ENCODE data around the gene SPRR2F.
"Not testable (repeated sequence)": the region's sequence is repeated elsewhere in the genome, so short reads cannot be mapped to it uniquely, and the experiment has no call there.

The SPRR2F gene

DNA sequence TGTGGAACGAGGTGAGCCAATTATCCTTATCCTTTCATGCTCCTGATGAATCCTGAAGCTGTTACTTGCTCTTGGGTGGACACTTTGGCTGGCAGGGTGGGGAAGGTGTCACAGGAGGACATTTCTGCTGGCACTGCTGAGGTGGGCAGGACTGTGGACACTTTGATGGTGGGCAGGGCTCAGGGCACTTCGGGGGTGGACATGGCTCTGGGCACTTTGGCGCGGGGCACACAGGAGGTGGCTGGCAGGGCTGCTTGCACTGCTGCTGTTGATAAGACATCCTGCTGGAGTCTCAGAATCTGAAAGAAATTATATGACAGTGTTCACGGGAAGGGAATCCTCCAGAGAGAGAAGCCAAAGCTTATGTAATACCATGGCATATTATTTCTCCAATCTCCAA, 862 bp downstream of the SPRR2F start:
- H3K4me3 Mint-ChIP-seq; H3K36me3 Mint-ChIP-seq (ENCODE audit: low read depth); H3K4me1 Mint-ChIP-seq (ENCODE audit: low read depth); H3K9me3 Mint-ChIP-seq; H3K27ac Mint-ChIP-seq: not testable (repeated sequence)
- peaks cover 25% of the 10 kb centered on the region for H3K27me3 Mint-ChIP-seq

DNA sequence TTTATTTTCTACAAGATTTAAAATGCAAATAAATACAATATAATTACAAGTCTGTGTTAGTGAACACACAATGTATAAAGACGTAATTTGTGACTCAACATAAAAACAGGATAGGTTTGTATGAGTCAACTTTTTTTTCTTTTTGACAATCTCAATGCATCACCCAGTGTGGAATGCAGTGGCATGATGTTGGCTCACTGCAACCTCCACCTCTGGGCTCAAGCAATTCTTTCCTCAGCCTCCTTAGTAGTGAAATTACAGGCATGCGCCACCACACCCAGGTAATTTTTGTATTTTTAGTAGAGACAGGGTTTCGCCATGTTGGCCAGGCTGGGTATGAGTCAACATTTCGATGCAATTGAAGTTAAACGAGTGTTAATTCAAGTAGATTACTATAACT, 13.1 kb downstream of the SPRR2F start:
- Mint-ChIP-seq H3K27ac (no peak overlapping the region), H3K36me3 (ENCODE audit: low read depth) (no peaks in the 10 kb centered on the region), H3K9me3 (no peaks in the 10 kb centered on the region), H3K27me3 (peaks cover 29% of the 10 kb centered on the region), H3K4me3 (no peak overlapping the region), H3K4me1 (ENCODE audit: low read depth) (no peaks in the 10 kb centered on the region)

DNA sequence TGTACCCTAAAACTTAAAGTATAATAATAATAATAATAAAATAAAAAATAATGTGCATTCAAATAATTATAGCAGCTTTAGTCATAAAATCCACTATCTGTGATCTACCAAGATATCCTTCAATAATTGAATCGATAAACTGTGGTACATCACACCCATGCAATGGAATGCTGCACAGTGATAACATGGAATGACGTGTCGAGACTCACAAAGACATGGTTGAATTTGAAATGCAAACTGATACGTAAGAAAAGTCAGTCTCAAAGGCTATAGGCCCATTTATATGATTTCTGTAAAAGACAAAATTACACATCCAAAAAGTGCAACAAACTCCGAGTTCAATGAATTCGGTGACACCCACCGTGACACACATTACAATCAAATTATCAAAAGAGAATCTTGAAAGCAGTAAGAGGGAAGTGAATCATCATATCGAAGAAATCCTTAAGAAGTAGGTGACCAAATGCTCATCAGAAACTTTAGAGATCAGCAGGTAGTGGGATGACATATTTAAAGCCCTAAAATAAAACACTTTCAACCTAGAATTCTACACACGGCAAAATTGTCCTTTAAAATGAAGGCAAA, 13.8 kb downstream of the SPRR2F start:
- no peak overlapping the region for H3K4me3 Mint-ChIP-seq
- H3K4me1 Mint-ChIP-seq (ENCODE audit: low read depth): no peaks in the 10 kb centered on the region
- H3K27me3 Mint-ChIP-seq: peaks cover 32% of the 10 kb centered on the region
- no peak overlapping the region for H3K27ac Mint-ChIP-seq
- H3K36me3 Mint-ChIP-seq (ENCODE audit: low read depth): no peaks in the 10 kb centered on the region
- no peaks in the 10 kb centered on the region for H3K9me3 Mint-ChIP-seq

DNA sequence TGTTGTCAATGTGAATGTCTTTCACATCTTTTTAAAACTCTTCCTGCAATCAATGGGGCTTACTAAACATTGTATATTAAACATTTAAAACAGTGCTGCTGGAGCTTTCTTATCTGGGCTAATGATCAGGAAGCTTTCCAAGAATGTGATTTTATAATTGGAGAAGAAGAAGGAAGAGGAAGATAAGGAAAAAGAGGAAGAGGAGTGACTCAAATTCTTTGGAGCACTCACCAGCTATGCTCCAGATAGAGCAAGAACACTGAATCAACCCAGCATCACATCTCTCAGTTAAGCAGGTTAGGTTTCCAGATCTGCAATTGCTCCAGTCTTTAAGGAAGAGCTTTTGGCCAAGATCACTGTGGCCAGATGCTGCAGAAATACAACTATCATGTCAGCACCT, 17.6 kb downstream of the SPRR2F start:
- H3K27ac Mint-ChIP-seq: no peak overlapping the region
- no peak overlapping the region for H3K4me3 Mint-ChIP-seq
- H3K27me3 Mint-ChIP-seq: peaks cover 23% of the 10 kb centered on the region
- no peaks in the 10 kb centered on the region for H3K36me3 Mint-ChIP-seq (ENCODE audit: low read depth)
- H3K9me3 Mint-ChIP-seq: no peaks in the 10 kb centered on the region
- H3K4me1 Mint-ChIP-seq (ENCODE audit: low read depth): no peaks in the 10 kb centered on the region

DNA sequence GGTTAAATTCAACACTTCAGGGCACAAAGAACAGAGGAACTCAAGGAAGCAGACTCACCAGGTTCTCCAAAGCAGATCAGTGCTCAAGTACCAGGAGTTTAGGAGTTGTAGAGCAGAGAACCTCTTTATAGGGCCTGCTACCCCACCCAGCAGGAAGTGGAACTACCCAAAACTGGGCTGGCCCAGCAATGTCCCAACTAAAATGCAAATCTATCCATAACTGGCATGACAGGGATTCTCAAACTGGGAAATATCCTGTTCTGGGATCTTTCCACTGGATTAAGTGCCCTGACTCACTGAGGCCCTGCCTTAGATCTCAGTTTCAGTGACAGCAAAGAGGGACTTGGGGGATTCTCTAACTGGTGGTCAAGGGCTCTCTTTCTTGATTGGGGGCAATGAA, 18.9 kb downstream of the SPRR2F start, which contains the start of gene SPRR2E:
Gene SPRR2E, minus strand, starts transcription at position 101 of the 400 bp plus-strand sequence. CDS start 775 bp downstream, outside the sequence.
- Mint-ChIP-seq H3K4me1 (ENCODE audit: low read depth) (no peaks in the 10 kb centered on the region), H3K4me3 (no peak within 1 kb of the TSS), H3K9me3 (no peaks in the 10 kb centered on the region), H3K36me3 (ENCODE audit: low read depth) (no peaks in the 10 kb centered on the region), H3K27ac (no peak within 1 kb of the TSS), H3K27me3 (peaks cover 23% of the 10 kb centered on the region)

DNA sequence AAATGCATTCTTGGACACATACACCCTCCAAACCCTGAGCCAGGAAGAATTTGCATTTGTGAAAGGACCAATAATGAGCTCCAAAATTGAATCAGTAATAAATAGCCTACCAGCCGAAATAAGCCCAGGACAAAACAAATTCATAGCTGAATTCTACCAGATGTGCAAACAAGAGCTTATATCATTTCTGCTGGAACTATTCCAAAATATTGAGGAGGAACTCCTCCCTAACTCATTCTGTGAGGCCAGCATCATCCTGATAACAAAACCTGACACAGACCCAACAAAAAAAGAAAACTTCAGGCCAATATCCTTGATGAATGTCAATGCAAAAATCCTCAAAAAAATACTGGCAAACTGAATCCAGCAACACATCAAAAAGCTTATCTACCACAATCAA, 25.7 kb downstream of the SPRR2F start:
- Mint-ChIP-seq H3K36me3 (ENCODE audit: low read depth) (no peaks in the 10 kb centered on the region), H3K27ac (no peak overlapping the region), H3K4me1 (ENCODE audit: low read depth) (no peaks in the 10 kb centered on the region), H3K27me3 (peaks cover 22% of the 10 kb centered on the region), H3K9me3 (peaks cover 6% of the 10 kb centered on the region), H3K4me3 (no peak overlapping the region)

DNA sequence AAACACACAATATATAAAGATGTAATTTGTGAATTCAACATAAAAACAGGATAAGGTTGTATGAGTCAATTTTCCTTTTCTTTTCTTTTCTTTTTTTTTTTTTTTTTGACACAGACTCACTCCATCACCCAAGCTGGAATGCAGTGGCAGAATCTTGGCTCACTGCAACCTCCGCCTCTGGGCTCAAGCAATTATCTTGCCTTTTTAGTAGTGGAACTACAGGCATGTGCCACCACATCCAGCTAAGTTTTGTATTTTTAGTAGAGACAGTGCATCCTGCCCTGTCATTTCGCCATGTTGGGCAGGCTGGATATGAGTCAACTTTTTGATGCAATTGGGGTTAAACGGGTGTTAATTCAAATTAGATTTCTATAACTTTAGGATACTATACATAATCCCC, 31.6 kb downstream of the SPRR2F start:
- H3K4me1 Mint-ChIP-seq (ENCODE audit: low read depth): no peaks in the 10 kb centered on the region
- no peak overlapping the region for H3K27ac Mint-ChIP-seq
- peaks cover 32% of the 10 kb centered on the region for H3K27me3 Mint-ChIP-seq
- H3K4me3 Mint-ChIP-seq: no peak overlapping the region
- peaks cover 12% of the 10 kb centered on the region for H3K9me3 Mint-ChIP-seq
- H3K36me3 Mint-ChIP-seq (ENCODE audit: low read depth): peaks cover 7% of the 10 kb centered on the region

DNA sequence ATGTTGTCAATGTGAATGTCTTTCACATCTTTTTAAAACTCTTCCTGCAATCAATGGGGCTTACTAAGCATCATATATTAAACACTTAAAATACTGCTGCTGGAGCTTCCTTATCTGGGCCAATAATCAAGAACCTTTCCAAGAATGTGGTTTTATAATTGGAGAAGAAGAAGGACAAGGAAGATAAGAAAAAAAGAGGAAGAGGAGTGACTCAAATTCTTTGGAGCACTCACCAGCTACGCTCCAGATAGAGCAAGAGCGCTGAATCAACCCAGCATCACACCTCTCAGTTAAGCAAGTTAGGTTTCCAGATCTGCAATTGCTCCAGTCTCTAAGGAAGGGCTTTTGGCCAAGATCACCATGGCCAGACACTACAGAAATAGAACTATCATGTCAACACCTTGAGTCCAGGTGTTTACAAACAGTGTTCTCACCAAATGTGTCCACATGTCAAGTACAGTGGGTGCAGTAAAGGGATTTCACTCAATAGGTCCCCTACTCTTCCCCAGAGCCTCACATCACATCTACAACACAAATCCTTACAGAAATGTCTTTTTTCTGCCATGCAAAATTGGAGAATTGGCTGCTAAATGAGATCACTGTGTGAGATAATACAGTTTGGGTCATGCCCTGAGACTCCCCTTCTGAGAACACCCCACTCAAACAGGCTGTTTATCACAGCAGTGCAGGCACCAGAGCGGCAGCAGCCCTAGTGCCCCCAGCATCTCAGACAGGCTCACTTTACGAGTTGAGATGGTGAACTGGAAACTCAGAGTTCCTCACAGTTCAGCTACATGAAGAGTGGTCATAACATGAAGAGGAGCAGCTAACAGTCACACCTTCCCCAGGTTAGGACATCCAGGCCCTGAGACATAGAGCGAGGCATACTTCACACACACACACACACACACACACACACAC, 40.2 kb downstream of the SPRR2F start:
- no peak overlapping the region for H3K27ac Mint-ChIP-seq
- no peak overlapping the region for H3K4me3 Mint-ChIP-seq
- no peaks in the 10 kb centered on the region for H3K4me1 Mint-ChIP-seq (ENCODE audit: low read depth)
- no peaks in the 10 kb centered on the region for H3K36me3 Mint-ChIP-seq (ENCODE audit: low read depth)
- H3K27me3 Mint-ChIP-seq: peaks cover 24% of the 10 kb centered on the region
- H3K9me3 Mint-ChIP-seq: no peaks in the 10 kb centered on the region

DNA sequence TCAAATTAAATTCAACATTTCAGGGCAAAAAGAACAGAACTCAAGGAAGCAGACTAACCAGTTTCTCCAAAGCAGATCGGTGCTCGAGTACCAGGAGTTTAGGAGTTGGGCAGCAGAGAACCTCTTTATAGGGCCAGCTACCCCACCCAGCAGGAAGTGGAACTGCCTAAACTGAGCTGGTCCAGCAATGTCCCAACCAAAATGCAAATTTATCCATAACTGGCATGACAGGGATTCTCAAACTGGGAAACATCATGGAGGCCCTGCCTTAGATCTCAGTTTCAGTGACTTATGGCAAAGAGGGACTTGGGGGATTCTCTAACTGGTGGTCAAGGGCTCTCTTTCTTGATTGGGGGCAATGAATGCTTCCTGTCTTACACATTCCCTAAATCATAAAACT, 41.8 kb downstream of the SPRR2F start, which contains the start of gene SPRR2B:
Gene SPRR2B, minus strand, starts transcription at position 101 of the 400 bp plus-strand sequence. CDS start 772 bp downstream, outside the sequence.
- Mint-ChIP-seq H3K27me3 (peaks cover 22% of the 10 kb centered on the region), H3K27ac (no peak within 1 kb of the TSS), H3K4me3 (no peak within 1 kb of the TSS), H3K36me3 (ENCODE audit: low read depth) (no peaks in the 10 kb centered on the region), H3K9me3 (no peaks in the 10 kb centered on the region), H3K4me1 (ENCODE audit: low read depth) (no peaks in the 10 kb centered on the region)

DNA sequence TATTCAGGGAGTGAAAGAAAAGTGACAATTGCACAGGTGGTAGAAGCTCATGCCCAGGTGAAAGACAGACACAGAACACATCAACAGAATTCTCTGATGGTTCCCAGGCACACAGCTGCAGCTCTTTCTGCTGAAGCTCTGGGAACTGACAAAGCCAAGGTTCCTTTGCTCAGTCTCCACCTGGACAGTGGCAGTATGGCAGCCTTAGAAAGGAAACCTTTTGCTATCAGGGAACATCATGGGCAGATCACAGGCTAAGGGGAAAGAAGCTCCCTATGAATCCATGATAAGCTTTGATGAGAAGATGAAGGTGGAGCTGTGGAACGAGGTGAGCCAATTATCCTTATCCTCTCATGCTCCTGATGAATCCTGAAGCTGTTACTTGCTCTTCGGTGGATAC, 43.1 kb downstream of the SPRR2F start:
- no peak overlapping the region for H3K27ac Mint-ChIP-seq
- no peaks in the 10 kb centered on the region for H3K9me3 Mint-ChIP-seq
- H3K4me3 Mint-ChIP-seq: no peak overlapping the region
- no peaks in the 10 kb centered on the region for H3K4me1 Mint-ChIP-seq (ENCODE audit: low read depth)
- H3K36me3 Mint-ChIP-seq (ENCODE audit: low read depth): no peaks in the 10 kb centered on the region
- H3K27me3 Mint-ChIP-seq: peaks cover 25% of the 10 kb centered on the region

Data from stimulated activated naive CD8-positive, alpha-beta T cell treated with anti-CD3 and anti-CD28 coated beads, Interleukin-15, Interleukin-2, amounts not matched to agents 100 ng/mL and 50 ng/mL, for 24 hours (primary cell).